HEK293 (cell line): ENCODE measurements around the gene HDAC1.

Source experiments
- ZNF558 ChIP-seq: fragments of 450-650 bp; formaldehyde crosslinking; IDR thresholded peaks from 2 replicates; pipeline ENCODE4 v1.5.1; 2016; ENCODE audit warnings: missing biosample characterization, missing genetic modification characterization
- TF ChIP-seq, protein P1 (sequence below): fragments of 450-650 bp; formaldehyde crosslinking; IDR thresholded peaks from 2 replicates; pipeline ENCODE4 v1.5.1; 2016; ENCODE audit warnings: missing biosample characterization, missing genetic modification characterization
- TF ChIP-seq, protein P2 (sequence below): fragments of 450-650 bp; formaldehyde crosslinking; IDR thresholded peaks from 2 replicates; pipeline ENCODE4 v1.5.1; 2016; ENCODE audit warnings: missing biosample characterization, missing genetic modification characterization

DNA sequence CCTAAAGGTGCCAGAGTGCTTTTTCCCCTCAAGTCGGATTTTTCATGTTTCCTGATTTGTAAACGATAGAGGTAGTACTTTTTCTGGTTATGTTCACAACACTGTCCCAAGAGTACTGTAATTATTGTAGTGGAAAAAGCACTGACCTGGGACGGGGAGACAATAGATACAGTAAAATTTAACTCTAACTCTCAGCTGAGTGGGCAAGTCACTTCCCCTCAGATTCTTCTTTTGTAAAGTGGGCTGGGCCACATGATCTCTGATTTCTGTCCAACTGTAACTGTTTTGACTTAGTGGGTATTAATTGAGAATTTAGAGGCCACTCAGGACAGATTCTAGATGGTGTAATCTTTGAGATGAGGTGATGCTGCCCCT, 25.0 kb downstream of the HDAC1 start:
- no peak for TF ChIP-seq ZNF558 (tag by site-specific recombination)
- TF ChIP-seq, protein P1, sequence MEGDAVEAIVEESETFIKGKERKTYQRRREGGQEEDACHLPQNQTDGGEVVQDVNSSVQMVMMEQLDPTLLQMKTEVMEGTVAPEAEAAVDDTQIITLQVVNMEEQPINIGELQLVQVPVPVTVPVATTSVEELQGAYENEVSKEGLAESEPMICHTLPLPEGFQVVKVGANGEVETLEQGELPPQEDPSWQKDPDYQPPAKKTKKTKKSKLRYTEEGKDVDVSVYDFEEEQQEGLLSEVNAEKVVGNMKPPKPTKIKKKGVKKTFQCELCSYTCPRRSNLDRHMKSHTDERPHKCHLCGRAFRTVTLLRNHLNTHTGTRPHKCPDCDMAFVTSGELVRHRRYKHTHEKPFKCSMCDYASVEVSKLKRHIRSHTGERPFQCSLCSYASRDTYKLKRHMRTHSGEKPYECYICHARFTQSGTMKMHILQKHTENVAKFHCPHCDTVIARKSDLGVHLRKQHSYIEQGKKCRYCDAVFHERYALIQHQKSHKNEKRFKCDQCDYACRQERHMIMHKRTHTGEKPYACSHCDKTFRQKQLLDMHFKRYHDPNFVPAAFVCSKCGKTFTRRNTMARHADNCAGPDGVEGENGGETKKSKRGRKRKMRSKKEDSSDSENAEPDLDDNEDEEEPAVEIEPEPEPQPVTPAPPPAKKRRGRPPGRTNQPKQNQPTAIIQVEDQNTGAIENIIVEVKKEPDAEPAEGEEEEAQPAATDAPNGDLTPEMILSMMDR (tag by site-specific recombination), result no peak
- TF ChIP-seq, protein P2, sequence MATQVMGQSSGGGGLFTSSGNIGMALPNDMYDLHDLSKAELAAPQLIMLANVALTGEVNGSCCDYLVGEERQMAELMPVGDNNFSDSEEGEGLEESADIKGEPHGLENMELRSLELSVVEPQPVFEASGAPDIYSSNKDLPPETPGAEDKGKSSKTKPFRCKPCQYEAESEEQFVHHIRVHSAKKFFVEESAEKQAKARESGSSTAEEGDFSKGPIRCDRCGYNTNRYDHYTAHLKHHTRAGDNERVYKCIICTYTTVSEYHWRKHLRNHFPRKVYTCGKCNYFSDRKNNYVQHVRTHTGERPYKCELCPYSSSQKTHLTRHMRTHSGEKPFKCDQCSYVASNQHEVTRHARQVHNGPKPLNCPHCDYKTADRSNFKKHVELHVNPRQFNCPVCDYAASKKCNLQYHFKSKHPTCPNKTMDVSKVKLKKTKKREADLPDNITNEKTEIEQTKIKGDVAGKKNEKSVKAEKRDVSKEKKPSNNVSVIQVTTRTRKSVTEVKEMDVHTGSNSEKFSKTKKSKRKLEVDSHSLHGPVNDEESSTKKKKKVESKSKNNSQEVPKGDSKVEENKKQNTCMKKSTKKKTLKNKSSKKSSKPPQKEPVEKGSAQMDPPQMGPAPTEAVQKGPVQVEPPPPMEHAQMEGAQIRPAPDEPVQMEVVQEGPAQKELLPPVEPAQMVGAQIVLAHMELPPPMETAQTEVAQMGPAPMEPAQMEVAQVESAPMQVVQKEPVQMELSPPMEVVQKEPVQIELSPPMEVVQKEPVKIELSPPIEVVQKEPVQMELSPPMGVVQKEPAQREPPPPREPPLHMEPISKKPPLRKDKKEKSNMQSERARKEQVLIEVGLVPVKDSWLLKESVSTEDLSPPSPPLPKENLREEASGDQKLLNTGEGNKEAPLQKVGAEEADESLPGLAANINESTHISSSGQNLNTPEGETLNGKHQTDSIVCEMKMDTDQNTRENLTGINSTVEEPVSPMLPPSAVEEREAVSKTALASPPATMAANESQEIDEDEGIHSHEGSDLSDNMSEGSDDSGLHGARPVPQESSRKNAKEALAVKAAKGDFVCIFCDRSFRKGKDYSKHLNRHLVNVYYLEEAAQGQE (tag by site-specific recombination), result no peak
